MCF 10A (cell line): Measurements from ENCODE around the gene KRTAP5-9. TPM values are rescaled to one million over a fixed set of nuclear protein-coding genes. Genes with fewer than 3 reads are reported as not detected.

Experiments used
- BruUV-seq: library from RNA; stranded (reverse); fragments of 400-500 nt; replicated peaks from 2 replicates; lab custom pipeline; 2021; lab: Mats Ljungman, UMichigan
- CTCF ChIA-PET: fragments of 300-600 bp; sonication (Branson Sonifier 250); formaldehyde crosslinking; extraction: SDS; loops from one replicate; lab custom pipeline; 2021; ENCODE audit warnings: antibody characterized with exemption, inconsistent platforms; lab: Yijun Ruan, JAX
- POLR2A ChIA-PET: fragments of 300-600, 350-650 bp; sonication (Branson Sonifier 250); formaldehyde crosslinking; extraction: SDS; loops from one replicate; lab custom pipeline; 2020; ENCODE audit warnings: antibody characterized with exemption, inconsistent platforms; lab: Yijun Ruan, JAX
- DNase-seq: peaks from one replicate; pipeline ENCODE4 v3.0.0-alpha.2; 2018; ENCODE audit not compliant: unreplicated experiment
- H3K27ac Mint-ChIP-seq: one replicate; pipeline ENCODE4 v1.8.0; 2022; ENCODE audit warnings: mild to moderate bottlenecking, low read depth, mixed read lengths; ENCODE audit not compliant: unreplicated experiment
- H3K27me3 Mint-ChIP-seq: one replicate; pipeline ENCODE4 v1.8.0; 2022; ENCODE audit warnings: mixed read lengths; ENCODE audit not compliant: insufficient read depth, unreplicated experiment
- H3K36me3 Mint-ChIP-seq: one replicate; pipeline ENCODE4 v1.8.0; 2022; ENCODE audit warnings: mild to moderate bottlenecking, moderate library complexity, mixed read lengths; ENCODE audit not compliant: insufficient read depth, unreplicated experiment
- H3K4me1 Mint-ChIP-seq: one replicate; pipeline ENCODE4 v1.8.0; 2022; ENCODE audit warnings: mixed read lengths; ENCODE audit not compliant: insufficient read depth, unreplicated experiment
- H3K4me3 Mint-ChIP-seq: one replicate; pipeline ENCODE4 v1.8.0; 2022; ENCODE audit warnings: mild to moderate bottlenecking, moderate library complexity, mixed read lengths; ENCODE audit not compliant: unreplicated experiment
- H3K9me3 Mint-ChIP-seq: one replicate; pipeline ENCODE4 v1.8.0; 2022; ENCODE audit warnings: mixed read lengths; ENCODE audit not compliant: unreplicated experiment
- intact Hi-C: fragments of 100-400 bp; cut with micrococcal nuclease; formaldehyde crosslinking; loops from 2 replicates; pipeline ENCODE4 v1.14.1; 2022
- total RNA-seq: library from RNA; stranded (reverse); gene quantifications from 2 replicates; pipeline ENCODE4 v1.2.3, GENCODE V29; 2022
- TF ChIP-seq, protein P1 (sequence below): fragments of 200-600 bp; IDR thresholded peaks from one replicate; pipeline ENCODE4 v1.8.0; 2022; ENCODE audit warnings: antibody characterized with exemption, mild to moderate bottlenecking; ENCODE audit not compliant: unreplicated experiment

KRTAP5-9 gene
- total RNA-seq, 1 experiment from 2014 or later, result not detected

GRCh38 chr11:71542879-71543777 is 5.1 kb upstream of the KRTAP5-9 start:
- H3K4me3 Mint-ChIP-seq, result no peak overlapping the region
- H3K4me1 Mint-ChIP-seq, result no peaks in the 10 kb centered on the region
- no peaks in the 10 kb centered on the region for H3K27me3 Mint-ChIP-seq
- no peaks in the 10 kb centered on the region for H3K36me3 Mint-ChIP-seq
- TF ChIP-seq, protein P1, sequence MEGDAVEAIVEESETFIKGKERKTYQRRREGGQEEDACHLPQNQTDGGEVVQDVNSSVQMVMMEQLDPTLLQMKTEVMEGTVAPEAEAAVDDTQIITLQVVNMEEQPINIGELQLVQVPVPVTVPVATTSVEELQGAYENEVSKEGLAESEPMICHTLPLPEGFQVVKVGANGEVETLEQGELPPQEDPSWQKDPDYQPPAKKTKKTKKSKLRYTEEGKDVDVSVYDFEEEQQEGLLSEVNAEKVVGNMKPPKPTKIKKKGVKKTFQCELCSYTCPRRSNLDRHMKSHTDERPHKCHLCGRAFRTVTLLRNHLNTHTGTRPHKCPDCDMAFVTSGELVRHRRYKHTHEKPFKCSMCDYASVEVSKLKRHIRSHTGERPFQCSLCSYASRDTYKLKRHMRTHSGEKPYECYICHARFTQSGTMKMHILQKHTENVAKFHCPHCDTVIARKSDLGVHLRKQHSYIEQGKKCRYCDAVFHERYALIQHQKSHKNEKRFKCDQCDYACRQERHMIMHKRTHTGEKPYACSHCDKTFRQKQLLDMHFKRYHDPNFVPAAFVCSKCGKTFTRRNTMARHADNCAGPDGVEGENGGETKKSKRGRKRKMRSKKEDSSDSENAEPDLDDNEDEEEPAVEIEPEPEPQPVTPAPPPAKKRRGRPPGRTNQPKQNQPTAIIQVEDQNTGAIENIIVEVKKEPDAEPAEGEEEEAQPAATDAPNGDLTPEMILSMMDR, result no peak
- peak; percentile 10 for DNase-seq
- H3K27ac Mint-ChIP-seq, result no peak overlapping the region
- ChIA-PET POLR2A (interaction anchor here (1.0 kb wide), 1 partner anchor 8 kb away, joined by 5 read pairs; no protein-coding TSS in a partner anchor), CTCF (no interaction called here)
- no TSS peak for BruUV-seq
- intact Hi-C loops, result no loop called here
- H3K9me3 Mint-ChIP-seq, result peaks cover 19% of the 10 kb centered on the region

DNA sequence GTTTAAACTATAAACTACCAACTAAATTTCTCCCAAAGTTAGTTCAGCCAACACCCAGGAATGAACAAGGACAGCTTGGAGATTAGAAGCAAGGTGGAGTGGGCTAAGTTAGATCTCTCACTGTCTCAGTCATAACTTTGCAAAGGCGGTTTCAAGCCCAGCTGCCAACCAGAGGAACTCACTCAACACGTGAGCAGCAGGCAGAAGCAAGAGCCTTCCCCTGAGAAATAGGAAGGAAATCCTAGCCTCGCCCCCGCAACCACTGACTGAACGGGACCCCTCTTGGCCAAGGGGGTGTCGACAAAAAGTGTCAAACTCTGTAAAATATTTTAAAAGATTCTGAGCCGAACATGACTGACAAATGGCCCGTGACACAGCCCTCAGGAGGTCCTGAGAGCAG is 4.4 kb upstream of the KRTAP5-9 start:
- no peak overlapping the region for H3K4me3 Mint-ChIP-seq
- BruUV-seq, result no TSS peak
- CTCF ChIA-PET, result no interaction called here

GRCh38 chr11:71544525-71545214 is 3.5 kb upstream of the KRTAP5-9 start:
- Mint-ChIP-seq H3K27ac (no peak overlapping the region), H3K27me3 (no peaks in the 10 kb centered on the region), H3K36me3 (no peaks in the 10 kb centered on the region), H3K9me3 (peaks cover 19% of the 10 kb centered on the region), H3K4me1 (no peaks in the 10 kb centered on the region), H3K4me3 (no peak overlapping the region)
- CTCF ChIA-PET, result interaction anchor here (0.6 to 0.7 kb wide), 3 partner anchors 35 to 186 kb away, joined by 3 to 4 read pairs (median 3); no protein-coding TSS in a partner anchor
- BruUV-seq, result no TSS peak
- TF ChIP-seq, protein P1, result no peak
- intact Hi-C loops, result no loop called here
- no peak for DNase-seq
- POLR2A ChIA-PET, result no interaction called here

More for the DNA sequence above, 4.4 kb upstream of the KRTAP5-9 start:
- Mint-ChIP-seq H3K27ac (no peak overlapping the region), H3K36me3 (no peaks in the 10 kb centered on the region), H3K9me3 (peaks cover 19% of the 10 kb centered on the region), H3K4me1 (no peaks in the 10 kb centered on the region), H3K27me3 (no peaks in the 10 kb centered on the region)
- TF ChIP-seq, protein P1, result no peak
- DNase-seq, result no peak
- intact Hi-C loops, result no loop called here
- POLR2A ChIA-PET, result no interaction called here
